Measurements from ENCODE around the gene DAPP1. TPM values are rescaled to one million over a fixed set of nuclear protein-coding genes. Genes with fewer than 3 reads are reported as not detected.
"Not testable (repeated sequence)": the region's sequence is repeated elsewhere in the genome, so short reads cannot be mapped to it uniquely, and the experiment has no call there.

The DAPP1 gene
- polyA plus RNA-seq (ENCODE audit: insufficient read length in 4 of 4), result 1 to 10 TPM in 2 of 4 donors, under 1 TPM in 2; 0.88 to 1.9 (median 1.1) TPM

GRCh38 chr4:99816545-99817308, at the start of gene DAPP1:
Gene DAPP1 (plus strand): TSS chr4:99816827. CDS start chr4:99816914, 87 bp downstream.
- DNase-seq (ENCODE audit: low read depth in 4 of 4, low spot score in 3 of 4), result peak in 2 of 4 donors; percentile 5 to 15

DNA sequence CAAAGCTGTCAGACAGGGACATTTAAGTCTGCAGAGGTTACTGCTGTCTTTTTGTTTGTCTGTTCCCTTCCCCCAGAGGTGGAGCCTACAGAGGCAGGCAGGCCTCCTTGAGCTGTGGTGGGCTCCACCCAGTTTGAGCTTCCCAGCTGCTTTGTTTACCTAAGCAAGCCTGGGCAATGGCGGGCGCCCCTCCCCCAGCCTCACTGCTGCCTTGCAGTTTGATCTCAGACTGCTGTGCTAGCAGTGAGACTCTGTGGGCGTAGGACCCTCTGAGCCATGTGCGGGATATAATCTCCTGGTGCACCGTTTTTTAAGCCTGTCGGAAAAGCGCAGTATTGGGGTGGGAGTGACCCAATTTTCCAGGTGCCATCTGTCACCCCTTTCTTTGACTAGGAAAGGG, 45.8 kb upstream of the DAPP1 start:
- not testable (repeated sequence) for DNase-seq (ENCODE audit: low read depth in 4 of 4, low spot score in 3 of 4)

DNA sequence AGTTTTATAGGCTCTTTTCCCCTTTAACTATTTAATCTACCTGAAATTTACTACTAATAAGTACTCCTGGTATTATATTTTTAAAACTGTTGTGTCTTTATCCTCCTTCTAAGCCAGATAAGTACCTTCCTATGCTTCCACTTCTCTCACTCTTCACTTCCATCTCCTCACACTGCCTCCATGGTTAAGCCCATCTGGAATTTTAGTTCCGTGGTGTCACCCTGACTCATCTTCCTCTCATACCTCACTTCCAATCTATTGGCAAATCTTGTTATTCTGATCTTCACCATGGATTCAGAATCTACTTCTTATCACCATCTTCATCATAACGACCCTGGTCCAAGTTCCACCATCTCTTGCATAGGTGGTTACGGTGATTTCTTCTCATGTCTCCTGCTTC, 32.7 kb upstream of the DAPP1 start:
- no peak for DNase-seq (ENCODE audit: low read depth in 4 of 4, low spot score in 3 of 4)

- no peak for DNase-seq (ENCODE audit: low read depth in 4 of 4, low spot score in 3 of 4)
Observed at GRCh38 chr4:99784842-99785241, 31.8 kb upstream of the DAPP1 start.

DNA sequence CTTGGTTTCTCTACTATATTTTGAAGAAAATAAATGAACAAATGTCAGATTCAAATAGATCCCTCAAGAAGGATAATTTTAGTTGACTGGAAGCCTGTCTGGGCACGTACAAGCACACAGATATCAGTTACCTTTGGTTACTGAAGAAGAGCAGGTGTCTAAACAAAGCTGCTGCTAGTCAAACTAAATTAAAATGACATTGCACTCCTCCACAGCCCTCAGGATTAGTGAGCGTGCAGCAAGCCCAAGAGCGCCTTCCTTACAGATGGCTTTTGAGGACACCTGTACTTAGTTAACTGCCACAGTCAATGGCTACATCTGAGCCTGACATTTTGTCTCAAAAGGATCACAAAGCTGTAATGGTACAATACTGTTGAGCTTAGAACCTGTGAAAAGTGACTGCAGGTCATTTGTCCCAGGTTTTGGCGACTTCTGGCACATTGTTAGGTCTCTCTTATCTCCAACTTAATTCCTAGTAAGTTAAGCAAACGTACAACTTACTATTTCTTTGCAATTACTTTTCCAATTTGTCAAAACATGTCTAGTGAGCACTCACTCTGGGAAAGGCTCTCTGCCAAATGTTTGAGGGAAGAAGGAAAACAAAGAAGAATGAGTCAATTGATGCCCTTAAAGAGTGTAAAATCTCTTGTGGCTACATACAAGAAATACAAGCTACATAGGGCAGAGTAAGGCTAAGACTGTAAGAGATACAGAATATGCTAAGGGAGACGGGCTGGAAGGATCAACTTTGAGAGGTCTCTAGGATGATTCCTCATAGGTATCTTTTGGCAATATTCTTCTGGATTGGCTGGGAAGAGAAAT, 25.6 kb upstream of the DAPP1 start:
- peak in 1 of 4 donors; percentile 28 for DNase-seq (ENCODE audit: low read depth in 4 of 4, low spot score in 3 of 4)

- no peak for DNase-seq (ENCODE audit: low read depth in 4 of 4, low spot score in 3 of 4)
Observed at GRCh38 chr4:99800332-99801004, 16.2 kb upstream of the DAPP1 start.

DNA sequence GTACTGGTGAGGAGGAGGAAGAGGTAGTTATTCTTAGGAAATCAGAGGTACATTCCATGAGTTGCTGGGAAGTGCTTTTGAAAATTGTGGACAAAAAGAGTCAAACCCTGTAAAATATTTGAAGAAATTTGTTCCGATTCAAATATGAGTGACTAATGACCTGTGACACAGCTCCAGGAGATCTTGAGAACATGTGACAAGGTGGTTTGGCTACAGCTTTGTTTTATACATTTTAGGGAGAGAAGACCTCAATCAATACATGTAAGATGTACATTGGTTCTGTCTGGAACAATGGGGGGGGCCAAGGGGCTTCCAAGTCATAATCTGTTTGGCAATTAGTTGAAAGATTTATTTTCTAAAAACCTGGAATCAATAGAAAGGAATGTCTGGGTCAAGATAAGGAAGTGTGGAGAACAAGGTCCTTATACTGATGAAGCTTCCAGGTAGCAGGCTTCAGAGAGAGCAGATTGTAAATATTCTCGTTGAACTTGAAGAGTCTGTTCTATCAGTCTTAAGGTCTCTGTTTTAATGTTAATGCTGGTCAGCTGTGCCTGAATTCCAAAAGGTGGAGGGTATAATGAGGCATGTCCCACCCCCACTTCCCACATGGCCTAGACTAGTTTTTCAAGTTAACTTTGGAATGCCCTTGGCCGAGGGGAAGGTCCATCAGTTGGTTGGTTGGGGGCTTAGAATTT, 15.5 kb upstream of the DAPP1 start:
- DNase-seq (ENCODE audit: low read depth in 4 of 4, low spot score in 3 of 4), result no peak

GRCh38 chr4:99803566-99804101, 13.0 kb upstream of the DAPP1 start:
- DNase-seq (ENCODE audit: low read depth in 4 of 4, low spot score in 3 of 4), result no peak

GRCh38 chr4:99806545-99806944, 10.1 kb upstream of the DAPP1 start:
- DNase-seq (ENCODE audit: low read depth in 4 of 4, low spot score in 3 of 4), result no peak

DNA sequence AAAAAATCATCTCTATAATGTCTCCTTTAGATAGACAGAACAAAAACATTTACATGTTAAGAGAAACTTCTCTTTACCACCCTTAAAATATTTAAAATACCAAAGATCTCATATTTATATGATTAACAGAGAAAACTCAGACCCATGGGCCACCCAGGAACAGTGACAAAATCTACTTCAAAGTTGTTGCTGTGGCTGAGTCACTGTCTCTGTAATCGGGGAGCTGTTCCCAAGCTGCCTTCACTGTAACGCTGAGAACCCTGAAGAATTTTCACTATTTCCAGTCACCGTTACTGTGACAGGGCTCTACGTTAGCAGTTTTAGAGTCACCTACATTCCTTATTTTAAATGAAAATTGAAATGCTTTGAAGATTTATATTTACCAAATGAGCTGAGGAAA, 9.0 kb upstream of the DAPP1 start:
- DNase-seq (ENCODE audit: low read depth in 4 of 4, low spot score in 3 of 4), result no peak

GRCh38 chr4:99808260-99808857, 8.3 kb upstream of the DAPP1 start:
- peak in 2 of 4 donors; percentile 10 to 15 for DNase-seq (ENCODE audit: low read depth in 4 of 4, low spot score in 3 of 4)

- DNase-seq (ENCODE audit: low read depth in 4 of 4, low spot score in 3 of 4), result no peak
Observed at GRCh38 chr4:99809326-99809725, 7.3 kb upstream of the DAPP1 start.

DNA sequence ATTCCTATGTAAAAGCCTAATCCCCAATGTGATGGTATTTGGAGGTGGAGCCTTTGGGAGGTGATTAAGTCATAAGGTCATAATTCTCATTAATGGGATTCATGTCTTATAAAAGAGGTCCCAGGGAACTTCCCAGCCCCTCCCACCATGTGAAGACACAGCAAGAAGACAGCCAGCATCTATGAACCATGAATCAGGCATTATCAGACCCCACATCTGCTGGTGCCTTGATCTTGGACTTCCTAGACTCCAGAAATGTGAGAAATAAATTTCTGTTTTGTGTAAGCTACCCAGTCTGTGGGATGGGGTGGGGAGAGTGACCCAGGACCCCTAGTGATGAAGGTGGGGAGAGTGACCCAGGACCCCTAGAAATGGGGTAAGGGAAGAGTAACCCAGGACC, 6.1 kb upstream of the DAPP1 start:
- no peak for DNase-seq (ENCODE audit: low read depth in 4 of 4, low spot score in 3 of 4)

- DNase-seq (ENCODE audit: low read depth in 4 of 4, low spot score in 3 of 4), result no peak
Observed at GRCh38 chr4:99811117-99811516, 5.5 kb upstream of the DAPP1 start.

GRCh38 chr4:99811850-99812249, 4.8 kb upstream of the DAPP1 start:
- no peak for DNase-seq (ENCODE audit: low read depth in 4 of 4, low spot score in 3 of 4)

DNA sequence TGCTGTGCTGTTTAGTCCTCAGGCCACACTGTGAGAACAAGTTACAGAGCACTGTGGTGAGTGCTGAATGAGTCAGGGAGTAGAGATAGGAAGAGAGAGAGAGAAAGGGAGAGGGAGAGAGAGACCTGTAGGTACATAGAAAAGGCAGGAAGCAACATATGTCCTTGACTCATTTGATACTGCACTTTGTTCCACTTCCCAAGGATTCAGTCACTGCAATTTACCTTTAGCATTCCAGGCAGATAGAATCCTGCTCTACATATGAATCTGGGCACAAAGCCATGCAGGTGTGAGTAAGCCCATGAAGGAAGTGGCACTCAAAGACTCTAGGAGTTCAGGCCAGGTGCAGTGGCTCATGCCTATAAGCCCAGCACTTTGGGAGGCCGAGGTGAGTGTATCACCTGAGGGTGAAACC, 1.0 kb upstream of the DAPP1 start:
- DNase-seq (ENCODE audit: low read depth in 4 of 4, low spot score in 3 of 4), result no peak

GRCh38 chr4:99817309-99817890, 773 bp downstream of the DAPP1 start:
- no peak for DNase-seq (ENCODE audit: low read depth in 4 of 4, low spot score in 3 of 4)

DNA sequence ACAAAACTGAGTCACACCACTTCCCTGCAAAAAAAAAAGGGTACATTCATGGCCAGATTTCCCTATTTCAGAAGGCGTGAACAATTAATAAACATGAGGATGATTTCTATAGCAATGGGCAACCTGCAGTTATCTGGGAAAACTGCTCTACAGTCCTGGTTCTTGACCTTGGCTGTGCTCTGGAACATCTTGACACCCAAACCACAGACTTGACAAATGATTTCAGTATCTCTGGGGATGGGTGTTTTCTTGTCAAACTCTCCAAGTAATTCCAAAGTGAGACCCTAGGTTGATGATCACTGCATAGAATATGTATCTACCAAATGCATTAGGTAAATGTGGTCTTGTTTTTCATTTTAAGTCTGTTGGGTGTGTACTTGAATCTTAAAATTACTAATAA, 2.0 kb downstream of the DAPP1 start:
- DNase-seq (ENCODE audit: low read depth in 4 of 4, low spot score in 3 of 4), result no peak

DNA sequence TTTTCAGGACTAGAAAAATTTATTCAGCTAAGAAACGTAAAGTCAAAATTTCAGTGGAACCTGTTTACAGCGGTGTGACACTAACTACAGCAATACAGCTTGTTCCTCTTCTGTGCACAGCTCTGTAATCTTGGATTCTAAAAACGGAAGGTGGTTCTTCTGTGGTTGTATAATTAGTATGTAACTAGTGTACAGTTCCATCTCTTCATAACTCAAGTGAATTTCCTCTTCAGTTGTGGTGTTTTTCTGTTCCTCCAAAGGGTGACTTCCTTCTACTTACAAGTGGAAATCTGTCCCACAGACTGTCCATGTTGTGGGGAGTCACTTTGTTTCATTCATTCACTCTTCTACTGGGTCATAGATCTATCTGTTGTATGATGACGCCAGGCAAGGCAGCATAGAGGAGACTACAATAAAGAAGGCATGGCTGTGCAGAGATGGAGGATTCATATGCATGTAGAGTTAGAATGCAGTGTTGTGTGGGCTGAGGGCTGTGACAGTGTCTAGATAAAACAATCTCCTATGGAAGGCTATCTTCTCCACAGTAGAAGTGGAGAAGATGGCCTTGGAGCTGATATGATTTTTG, 5.4 kb downstream of the DAPP1 start:
- no peak for DNase-seq (ENCODE audit: low read depth in 4 of 4, low spot score in 3 of 4)
